ENCODE data around the gene ADTRP. TPM values are rescaled to one million over a fixed set of nuclear protein-coding genes. Genes with fewer than 3 reads are reported as not detected.
"Not testable (repeated sequence)": the region's sequence is repeated elsewhere in the genome, so short reads cannot be mapped to it uniquely, and the experiment has no call there.

The ADTRP gene
- total RNA-seq, 1 donor from 2014 or later, result not detected

DNA sequence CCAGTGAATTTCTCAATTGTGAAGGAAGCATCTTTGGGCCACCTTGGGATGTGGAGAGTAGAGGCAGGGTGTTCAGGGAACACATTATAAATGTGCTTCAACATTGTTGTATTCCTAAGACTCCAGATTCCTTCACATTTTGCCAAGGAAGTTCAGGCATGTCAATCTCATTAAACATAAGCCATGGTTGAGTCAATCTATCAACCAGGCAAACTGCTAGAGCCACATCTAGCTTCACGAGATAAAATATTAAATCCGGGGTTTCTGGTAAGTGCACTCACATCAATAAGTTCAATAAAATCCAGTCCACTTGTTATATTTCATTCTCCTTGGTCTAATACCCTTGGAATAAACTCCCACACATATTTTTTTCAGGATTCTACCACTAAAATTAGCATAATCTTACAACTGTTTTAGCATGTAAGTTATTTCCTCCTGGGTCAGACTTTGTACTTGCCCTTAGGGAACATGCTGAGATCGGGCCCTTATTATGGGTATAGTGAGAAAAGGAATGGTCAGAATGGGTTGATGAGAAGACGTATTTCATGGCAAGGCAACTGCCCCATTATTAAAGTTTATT, 93.6 kb downstream of the ADTRP start:
- no peaks in the 10 kb centered on the region for H3K4me1 ChIP-seq
- H3K27me3 ChIP-seq, result no peaks in the 10 kb centered on the region
- DNase-seq (ENCODE audit: extremely low spot score in 2 of 2), result no peak
- H3K4me3 ChIP-seq, result no peak overlapping the region
- H3K36me3 ChIP-seq, result no peaks in the 10 kb centered on the region
- no peak overlapping the region for H3K27ac ChIP-seq
- TF ChIP-seq POLR2AphosphoS5 (IDR thresholded peaks at IDR 0.05; ENCODE audit: insufficient read depth in 1 of 2, low read depth in 1 of 2), result no peak
- TF ChIP-seq, protein P1, sequence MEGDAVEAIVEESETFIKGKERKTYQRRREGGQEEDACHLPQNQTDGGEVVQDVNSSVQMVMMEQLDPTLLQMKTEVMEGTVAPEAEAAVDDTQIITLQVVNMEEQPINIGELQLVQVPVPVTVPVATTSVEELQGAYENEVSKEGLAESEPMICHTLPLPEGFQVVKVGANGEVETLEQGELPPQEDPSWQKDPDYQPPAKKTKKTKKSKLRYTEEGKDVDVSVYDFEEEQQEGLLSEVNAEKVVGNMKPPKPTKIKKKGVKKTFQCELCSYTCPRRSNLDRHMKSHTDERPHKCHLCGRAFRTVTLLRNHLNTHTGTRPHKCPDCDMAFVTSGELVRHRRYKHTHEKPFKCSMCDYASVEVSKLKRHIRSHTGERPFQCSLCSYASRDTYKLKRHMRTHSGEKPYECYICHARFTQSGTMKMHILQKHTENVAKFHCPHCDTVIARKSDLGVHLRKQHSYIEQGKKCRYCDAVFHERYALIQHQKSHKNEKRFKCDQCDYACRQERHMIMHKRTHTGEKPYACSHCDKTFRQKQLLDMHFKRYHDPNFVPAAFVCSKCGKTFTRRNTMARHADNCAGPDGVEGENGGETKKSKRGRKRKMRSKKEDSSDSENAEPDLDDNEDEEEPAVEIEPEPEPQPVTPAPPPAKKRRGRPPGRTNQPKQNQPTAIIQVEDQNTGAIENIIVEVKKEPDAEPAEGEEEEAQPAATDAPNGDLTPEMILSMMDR (IDR thresholded peaks at IDR 0.05), result no peak
- TF ChIP-seq POLR2A (IDR thresholded peaks at IDR 0.05), result no peak
- intact Hi-C loops (cut with DNase I), result no loop called here
- no peaks in the 10 kb centered on the region for H3K9me3 ChIP-seq

GRCh38 chr6:11683871-11684270, 94.7 kb downstream of the ADTRP start:
- Histone ChIP-seq H3K27ac (no peak overlapping the region), H3K9me3 (no peaks in the 10 kb centered on the region), H3K36me3 (no peaks in the 10 kb centered on the region), H3K27me3 (no peaks in the 10 kb centered on the region), H3K4me1 (no peaks in the 10 kb centered on the region), H3K4me3 (no peak overlapping the region)
- DNase-seq (ENCODE audit: extremely low spot score in 2 of 2), result no peak
- TF ChIP-seq POLR2AphosphoS5 (IDR thresholded peaks at IDR 0.05; ENCODE audit: insufficient read depth in 1 of 2, low read depth in 1 of 2), result no peak
- TF ChIP-seq, protein P1 (IDR thresholded peaks at IDR 0.05), result no peak
- TF ChIP-seq POLR2A (IDR thresholded peaks at IDR 0.05), result no peak
- intact Hi-C loops (cut with DNase I), result no loop called here

GRCh38 chr6:11682561-11682975, 96.0 kb downstream of the ADTRP start:
- H3K27me3 ChIP-seq, result no peaks in the 10 kb centered on the region
- no peaks in the 10 kb centered on the region for H3K4me1 ChIP-seq
- no peak for TF ChIP-seq POLR2A (IDR thresholded peaks at IDR 0.05)
- TF ChIP-seq POLR2AphosphoS5 (IDR thresholded peaks at IDR 0.05; ENCODE audit: insufficient read depth in 1 of 2, low read depth in 1 of 2), result no peak
- TF ChIP-seq, protein P1 (IDR thresholded peaks at IDR 0.05), result no peak
- intact Hi-C loops (cut with DNase I), result no loop called here
- no peak overlapping the region for H3K4me3 ChIP-seq
- no peaks in the 10 kb centered on the region for H3K9me3 ChIP-seq
- DNase-seq (ENCODE audit: extremely low spot score in 2 of 2), result no peak
- H3K27ac ChIP-seq, result no peak overlapping the region
- no peaks in the 10 kb centered on the region for H3K36me3 ChIP-seq

DNA sequence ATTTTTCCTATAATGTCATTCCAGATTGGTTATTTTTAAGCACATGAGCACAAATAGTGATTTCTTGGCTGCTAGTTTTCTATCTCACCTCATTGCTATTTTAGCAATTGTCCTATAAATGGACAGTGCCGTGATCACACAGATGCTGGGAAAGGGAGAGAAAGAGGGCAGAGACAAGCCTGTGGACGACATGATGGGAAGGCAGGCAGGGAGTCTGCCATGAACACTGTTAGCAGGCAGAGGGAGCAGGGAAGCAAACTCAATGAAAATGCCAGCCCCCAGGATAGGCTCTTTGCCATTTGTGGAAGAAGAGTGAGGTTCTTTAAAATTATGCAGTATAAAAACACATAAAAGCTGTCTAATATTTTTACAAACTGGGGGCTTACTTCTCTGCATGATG, 96.8 kb downstream of the ADTRP start:
- intact Hi-C loops (cut with DNase I), result no loop called here
- no peak for DNase-seq (ENCODE audit: extremely low spot score in 2 of 2)
- no peak overlapping the region for H3K4me3 ChIP-seq
- no peaks in the 10 kb centered on the region for H3K4me1 ChIP-seq
- H3K27me3 ChIP-seq, result no peaks in the 10 kb centered on the region
- H3K27ac ChIP-seq, result no peak overlapping the region
- no peaks in the 10 kb centered on the region for H3K9me3 ChIP-seq
- no peak for TF ChIP-seq POLR2A (IDR thresholded peaks at IDR 0.05)
- TF ChIP-seq, protein P1 (IDR thresholded peaks at IDR 0.05), result no peak
- TF ChIP-seq POLR2AphosphoS5 (IDR thresholded peaks at IDR 0.05; ENCODE audit: insufficient read depth in 1 of 2, low read depth in 1 of 2), result no peak
- no peaks in the 10 kb centered on the region for H3K36me3 ChIP-seq

DNA sequence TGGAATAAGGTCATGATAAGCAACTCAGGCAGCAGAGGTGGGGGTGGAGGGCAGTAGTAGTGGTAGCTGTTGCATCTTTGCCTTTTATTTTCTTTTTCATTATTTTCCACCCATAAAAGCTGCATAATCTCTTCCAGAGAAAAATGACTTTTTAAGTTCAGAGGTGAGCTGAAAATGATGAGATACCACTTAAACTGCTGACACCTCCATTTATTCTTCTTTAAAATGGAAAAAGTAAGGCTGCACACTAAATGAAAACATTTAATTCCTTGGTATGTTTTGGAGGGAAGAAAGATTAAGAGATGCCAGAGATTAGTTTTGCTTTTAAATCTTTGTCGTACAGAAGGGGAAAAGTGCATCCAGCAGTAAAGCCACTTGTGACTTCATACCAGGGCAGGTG, 97.2 kb downstream of the ADTRP start:
- H3K4me1 ChIP-seq, result no peaks in the 10 kb centered on the region
- H3K27me3 ChIP-seq, result no peaks in the 10 kb centered on the region
- no peak for TF ChIP-seq POLR2AphosphoS5 (IDR thresholded peaks at IDR 0.05; ENCODE audit: insufficient read depth in 1 of 2, low read depth in 1 of 2)
- no peak for TF ChIP-seq POLR2A (IDR thresholded peaks at IDR 0.05)
- TF ChIP-seq, protein P1 (IDR thresholded peaks at IDR 0.05), result no peak
- intact Hi-C loops (cut with DNase I), result no loop called here
- H3K27ac ChIP-seq, result no peak overlapping the region
- H3K36me3 ChIP-seq, result no peaks in the 10 kb centered on the region
- no peak overlapping the region for H3K4me3 ChIP-seq
- H3K9me3 ChIP-seq, result no peaks in the 10 kb centered on the region
- DNase-seq (ENCODE audit: extremely low spot score in 2 of 2), result no peak

DNA sequence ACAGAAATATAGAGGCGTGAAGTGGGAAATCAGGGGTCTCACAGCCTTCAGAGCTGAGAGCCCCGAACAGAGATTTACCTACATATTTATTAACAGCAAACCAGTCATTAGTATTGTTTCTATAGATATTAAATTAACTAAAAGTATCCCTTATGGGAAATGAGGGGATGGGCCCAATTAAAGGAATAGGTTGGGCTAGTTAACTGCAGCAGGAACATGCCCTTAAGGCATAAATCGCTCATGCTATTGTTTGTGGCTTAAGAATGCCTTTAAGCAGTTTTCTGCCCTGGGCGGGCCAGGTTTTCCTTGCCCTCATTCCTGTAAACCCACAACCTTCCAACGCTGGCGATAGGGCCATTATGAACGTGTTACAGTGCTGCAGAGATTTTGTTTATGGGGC, 98.1 kb downstream of the ADTRP start:
- intact Hi-C loops (cut with DNase I); DNase-seq (ENCODE audit: extremely low spot score in 2 of 2); H3K4me1 ChIP-seq: not testable (repeated sequence)

More for the DNA sequence above, 98.1 kb downstream of the ADTRP start:
- not testable (repeated sequence) for H3K27ac ChIP-seq, H3K36me3 ChIP-seq, H3K4me3 ChIP-seq, H3K27me3 ChIP-seq, H3K9me3 ChIP-seq
